HL-60 (cell line): ENCODE measurements around the gene CIB4.

ENCODE experiments used
- POLR2AphosphoS5 ChIP-seq: IDR thresholded peaks from 2 replicates; pipeline ENCODE4 v1.6.1; 2012; ENCODE audit warnings: low read depth
- TF ChIP-seq, protein P1 (sequence below): IDR thresholded peaks from one replicate; pipeline ENCODE4 v1.5.1; 2011; ENCODE audit warnings: low read length, control low read depth, inconsistent platforms; ENCODE audit not compliant: insufficient read depth

DNA sequence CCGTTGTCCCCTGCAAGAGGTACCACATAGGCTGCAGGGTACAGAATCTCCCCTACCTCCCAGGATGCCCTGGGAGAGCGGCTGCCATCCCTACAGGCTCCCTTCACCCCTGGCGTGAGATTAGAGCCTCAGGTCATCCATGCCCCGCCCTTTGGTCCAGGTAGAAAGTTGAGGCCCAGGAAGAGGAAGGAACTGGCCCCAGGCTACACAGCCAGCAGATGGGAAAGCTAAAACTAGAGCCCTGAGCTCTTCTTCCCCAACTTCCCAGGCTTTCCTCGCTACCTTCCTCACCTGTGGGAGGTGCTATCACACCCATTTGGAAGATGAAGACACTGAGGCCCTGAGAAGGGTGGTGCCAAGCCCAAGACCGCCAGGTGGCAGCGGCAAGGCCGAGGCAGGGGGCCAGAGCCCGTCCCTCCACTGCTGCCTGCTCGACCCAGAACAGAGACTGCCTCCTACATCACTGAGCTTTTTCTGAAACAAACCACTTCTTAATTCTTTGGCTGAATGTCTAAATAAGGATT is 25.8 kb downstream of the CIB4 start:
- TF ChIP-seq, protein P1, sequence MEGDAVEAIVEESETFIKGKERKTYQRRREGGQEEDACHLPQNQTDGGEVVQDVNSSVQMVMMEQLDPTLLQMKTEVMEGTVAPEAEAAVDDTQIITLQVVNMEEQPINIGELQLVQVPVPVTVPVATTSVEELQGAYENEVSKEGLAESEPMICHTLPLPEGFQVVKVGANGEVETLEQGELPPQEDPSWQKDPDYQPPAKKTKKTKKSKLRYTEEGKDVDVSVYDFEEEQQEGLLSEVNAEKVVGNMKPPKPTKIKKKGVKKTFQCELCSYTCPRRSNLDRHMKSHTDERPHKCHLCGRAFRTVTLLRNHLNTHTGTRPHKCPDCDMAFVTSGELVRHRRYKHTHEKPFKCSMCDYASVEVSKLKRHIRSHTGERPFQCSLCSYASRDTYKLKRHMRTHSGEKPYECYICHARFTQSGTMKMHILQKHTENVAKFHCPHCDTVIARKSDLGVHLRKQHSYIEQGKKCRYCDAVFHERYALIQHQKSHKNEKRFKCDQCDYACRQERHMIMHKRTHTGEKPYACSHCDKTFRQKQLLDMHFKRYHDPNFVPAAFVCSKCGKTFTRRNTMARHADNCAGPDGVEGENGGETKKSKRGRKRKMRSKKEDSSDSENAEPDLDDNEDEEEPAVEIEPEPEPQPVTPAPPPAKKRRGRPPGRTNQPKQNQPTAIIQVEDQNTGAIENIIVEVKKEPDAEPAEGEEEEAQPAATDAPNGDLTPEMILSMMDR, result no peak
- TF ChIP-seq POLR2AphosphoS5, result no peak
